ENCODE results near the gene KTI12.

KTI12 gene

DNA sequence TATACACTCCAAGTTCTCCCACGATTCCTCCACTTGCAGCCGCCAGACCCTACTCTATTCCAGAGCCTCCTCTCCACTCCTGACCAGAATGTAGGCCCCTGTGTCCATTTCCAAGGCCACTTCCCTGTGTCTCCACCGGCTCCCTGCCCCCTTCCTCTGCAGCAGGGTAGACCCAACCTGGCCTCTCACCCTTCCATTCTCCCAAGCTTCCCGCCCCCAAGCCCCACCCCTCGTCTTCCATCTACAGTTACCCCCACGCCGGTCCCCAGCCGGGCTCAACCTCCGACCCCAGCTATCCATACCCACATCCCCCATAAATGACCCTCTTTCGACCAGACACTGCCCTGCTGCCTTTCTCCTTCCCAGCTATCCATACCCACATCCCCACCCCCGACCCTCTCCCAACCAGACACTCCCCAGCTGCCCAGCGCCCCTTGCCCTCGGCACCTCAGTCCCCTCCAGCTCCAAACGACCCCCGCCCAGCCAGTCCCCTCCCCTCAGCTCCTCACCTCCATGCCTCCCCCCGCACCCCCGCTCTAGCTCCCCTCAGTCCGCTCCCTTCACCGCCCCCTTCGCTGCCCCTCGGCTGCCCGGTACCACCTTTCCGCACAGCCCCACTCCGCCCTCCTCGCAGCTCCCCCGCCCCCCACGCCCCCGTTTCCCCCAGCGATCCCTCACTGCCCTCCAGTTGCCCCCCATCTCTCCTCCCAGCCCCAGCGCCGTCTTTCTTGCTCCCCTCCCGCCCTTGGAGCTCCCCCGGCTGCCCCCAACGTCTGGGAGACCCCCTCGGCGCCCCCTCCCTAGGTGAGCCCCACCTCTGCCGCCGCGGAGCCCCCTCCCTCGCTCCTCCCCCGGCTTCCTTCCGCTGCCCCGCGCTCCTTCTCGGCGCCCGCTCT is 43.8 kb downstream of the KTI12 start:
- FAIRE-seq (no peak), DNase-seq (ENCODE audit: insufficient read length, low spot score) (no peak)

DNA sequence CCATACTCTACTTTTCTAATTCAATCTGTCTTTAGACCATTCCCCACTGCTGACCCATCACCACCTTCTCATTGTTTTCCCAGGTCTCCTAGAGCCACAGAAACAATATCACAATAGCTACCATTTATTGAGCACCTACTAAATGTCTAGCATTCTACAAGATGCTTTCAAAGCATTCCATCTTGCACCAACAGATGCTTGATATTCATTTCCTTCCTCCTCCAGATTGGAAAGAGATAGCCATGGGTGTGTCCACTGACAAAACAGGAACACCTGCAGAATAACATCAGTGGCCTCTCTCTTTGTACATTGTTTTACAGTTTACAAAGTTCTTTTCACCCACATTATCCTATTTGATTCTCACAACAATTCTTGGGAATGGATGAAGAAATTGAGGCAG is 45.4 kb downstream of the KTI12 start:
- DNase-seq (ENCODE audit: insufficient read length, low spot score): no peak
- no peak for FAIRE-seq

DNA sequence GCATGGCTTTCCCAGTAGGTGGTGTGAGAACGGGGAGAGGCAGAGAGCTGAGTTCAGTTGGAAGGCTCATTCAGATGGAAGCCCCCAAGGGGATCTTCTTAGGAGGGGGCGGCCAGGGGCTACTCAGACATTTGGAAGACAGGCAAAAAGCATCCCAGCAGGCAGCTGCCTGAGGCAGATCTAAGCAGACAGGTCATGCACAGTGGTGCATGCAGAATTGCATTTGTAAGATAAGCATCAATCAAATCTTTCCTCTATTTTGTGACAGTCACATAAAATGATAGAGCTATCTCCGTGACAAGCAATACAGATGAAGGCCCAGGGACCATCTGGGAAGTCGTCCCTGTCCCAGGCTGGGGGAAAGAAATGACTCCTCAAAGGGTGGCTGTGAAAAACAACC is 46.9 kb downstream of the KTI12 start:
- FAIRE-seq: no peak
- no peak for DNase-seq (ENCODE audit: insufficient read length, low spot score)

DNA sequence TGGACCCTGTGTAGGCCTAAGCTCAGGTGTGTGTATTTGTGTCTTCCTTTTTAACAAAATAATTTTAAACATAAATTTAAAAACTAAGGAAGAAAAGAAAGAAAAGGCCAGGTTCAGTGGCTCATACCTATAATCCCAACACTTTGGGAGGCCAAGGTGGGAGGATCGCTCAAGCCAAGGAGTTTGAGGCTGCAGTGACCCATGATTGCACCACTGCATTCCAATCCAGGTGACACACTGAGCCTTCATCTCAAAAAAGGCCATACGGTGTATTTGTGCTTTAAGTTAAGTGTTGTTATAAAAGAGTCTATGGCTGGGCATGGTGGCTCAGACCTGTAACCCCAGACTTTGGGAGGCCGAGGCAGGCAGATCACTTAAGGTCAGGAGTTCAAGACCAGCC is 51.4 kb downstream of the KTI12 start:
- DNase-seq (ENCODE audit: insufficient read length, low spot score): no peak
- FAIRE-seq: no peak
